Right lobe of liver (tissue), 6 donors: ENCODE results near the gene DDI2. TPM values are rescaled to one million over a fixed set of nuclear protein-coding genes. Genes with fewer than 3 reads are reported as not detected.
"Not testable (repeated sequence)": the region's sequence is repeated elsewhere in the genome, so short reads cannot be mapped to it uniquely, and the experiment has no call there.

ENCODE experiments used
- ATAC-seq, 4 donors: fragments of 200-7000 bp; cut with Tn5 transposase; one replicate each; pipeline ENCODE4 v1.9.1; 2020; ENCODE audit warnings: mild to moderate bottlenecking in 4 of 4, moderate library complexity in 4 of 4
- DNase-seq, 3 donors: peaks; one replicate each; pipeline ENCODE4 v3.0.0-alpha.2; 2020
- H3K27ac ChIP-seq, 3 donors: fragments of 200-600 bp; one replicate each; pipeline ENCODE4 v1.8.0; 2022
- H3K27me3 ChIP-seq, 2 donors: fragments of 200-600 bp; one replicate each; pipeline ENCODE4 v1.8.0; 2022
- H3K36me3 ChIP-seq, 4 donors: fragments of 200-600 bp; sonication (generic) in 1 of 4; one replicate each; pipeline versions ENCODE4 v1.5.1 to v1.8.0; 2017 to 2022; ENCODE audit warnings: control low read depth in 1 of 4
- H3K4me1 ChIP-seq, 4 donors: fragments of 200-600 bp; sonication (generic) in 1 of 4; one replicate each; pipeline versions ENCODE4 v1.5.1 to v1.8.0; 2017 to 2022; ENCODE audit warnings: control low read depth in 1 of 4
- H3K4me3 ChIP-seq, 3 donors: fragments of 200-600 bp; one replicate each; pipeline ENCODE4 v1.8.0; 2022
- H3K9me3 ChIP-seq, 4 donors: fragments of 200-600 bp; sonication (generic) in 1 of 4; one replicate each; pipeline versions ENCODE4 v1.5.1 to v1.8.0; 2017 to 2022; ENCODE audit warnings: control low read depth in 1 of 4
- CTCF ChIP-seq, 4 donors: fragments of 200-600 bp in 3 of 4; fragments of 450-650 bp in 1 of 4; IDR thresholded peaks; one replicate each; pipeline versions ENCODE4 v1.5.1 to v1.8.0; 2016 to 2022; ENCODE audit warnings: antibody characterized with exemption in 4 of 4, mild to moderate bottlenecking in 2 of 4
- POLR2A ChIP-seq: fragments of 450-650 bp; IDR thresholded peaks from one replicate; pipeline ENCODE4 v1.6.1; 2017; ENCODE audit warnings: antibody characterized with exemption, mild to moderate bottlenecking
- WGBS: methylation state at CpG from one replicate; pipeline ENCODE4 v1.1.6; 2018; ENCODE audit warnings: low coverage, low lambda C conversion rate; ENCODE audit not compliant: insufficient coverage; ENCODE audit errors: missing lambda C conversion rate; 5-methylcytosine and 5-hydroxymethylcytosine counted together
- intact Hi-C, 2 donors: fragments of 100-400 bp; cut with DNase I; formaldehyde crosslinking; loops; one replicate each; pipeline versions ENCODE4 v1.11.2 to v1.14.1; 2022
- total RNA-seq, 6 experiments: library from RNA; depleted of rRNA in 2 of 6; stranded (reverse); fragments of >200 nt in 2 of 6; fragmentation: NEBNext Ultra II Directional in 3 of 6; extraction: Animal tissue kit (Norgen Biotek cat#: 25700) in 3 of 6; gene quantifications; one replicate each; pipeline versions ENCODE4 v1.1.0 to v1.2.4, GENCODE V29; 2016 to 2023
- donor health status: DM: no; HTN: yes; CAD: no.
- donor health status: DM: no; HTN: no; CAD: no.
- donor health status: DM: no; HTN: no; CAD: no.
- donor health status: DM: no; HTN: yes; CAD: no.
- donor health status: DM: no; HTN: yes; CAD: no.

DDI2 gene
- total RNA-seq, 6 experiments from 2014 or later, result 24.9 to 70.0 (median 42.9) TPM

- ATAC-seq (no peak), DNase-seq (no peak)
- peaks cover 0 to 13% (median 0%) of the 10 kb centered on the region in 4 donors for H3K4me1 ChIP-seq
- H3K9me3 ChIP-seq, result no peaks in the 10 kb centered on the region
- H3K27ac ChIP-seq, result no peak overlapping the region
- 75% methylated on average over 4 of the region's 5 CpGs for WGBS
- H3K36me3 ChIP-seq, result no peaks in the 10 kb centered on the region
- H3K4me3 ChIP-seq, result no peak overlapping the region
- intact Hi-C loops, result loop anchor here (10.0 kb wide), 1 partner anchor 143 kb away; the partner anchor contains the start of gene SLC25A34 (in 2 of the 2)
- no peak for TF ChIP-seq CTCF (IDR thresholded peaks at IDR 0.05)
- no peak for TF ChIP-seq POLR2A
- no peaks in the 10 kb centered on the region for H3K27me3 ChIP-seq
These were observed 25.0 kb upstream of the DDI2 start for GRCh38 chr1:15592285-15592684.

- no peak for DNase-seq
- Histone ChIP-seq H3K4me1 (peaks cover 0 to 13% (median 0%) of the 10 kb centered on the region in 4 donors), H3K27ac (no peak overlapping the region), H3K27me3 (no peaks in the 10 kb centered on the region), H3K4me3 (no peak overlapping the region), H3K9me3 (no peaks in the 10 kb centered on the region), H3K36me3 (no peaks in the 10 kb centered on the region)
- peak in 1 of 4 donors; percentile 37 for ATAC-seq
- intact Hi-C loops, result loop anchor here (10.0 kb wide), 1 partner anchor 139 kb away; the partner anchor contains the start of gene SLC25A34 (in 2 of the 2)
- TF ChIP-seq POLR2A, result no peak
- no peak for TF ChIP-seq CTCF (IDR thresholded peaks at IDR 0.05)
- 73% methylated on average over 5 of the region's 5 CpGs for whole genome bisulfite sequencing
These were observed 21.2 kb upstream of the DDI2 start for GRCh38 chr1:15595809-15596617.

- H3K36me3 ChIP-seq, result no peaks in the 10 kb centered on the region
- TF ChIP-seq CTCF (IDR thresholded peaks at IDR 0.05), result no peak
- no peak for TF ChIP-seq POLR2A
- 39% methylated on average over 2 of the region's 2 CpGs for WGBS
- H3K4me1 ChIP-seq, result peaks cover 0 to 13% (median 0%) of the 10 kb centered on the region in 4 donors
- H3K27me3 ChIP-seq, result no peaks in the 10 kb centered on the region
- H3K27ac ChIP-seq, result no peak overlapping the region
- H3K4me3 ChIP-seq, result no peak overlapping the region
- ATAC-seq, result no peak
- DNase-seq, result no peak
- H3K9me3 ChIP-seq, result no peaks in the 10 kb centered on the region
- intact Hi-C loops, result loop anchor here (10.0 kb wide), 1 partner anchor 136 kb away; the partner anchor contains the start of gene SLC25A34 (in 2 of the 2)
These were observed 18.8 kb upstream of the DDI2 start for GRCh38 chr1:15598436-15598835.

GRCh38 chr1:15603050-15603965 is 13.9 kb upstream of the DDI2 start:
- Histone ChIP-seq H3K9me3 (no peaks in the 10 kb centered on the region), H3K27ac (peak overlapping the region; percentile 39 to 67 (median 49)), H3K4me3 (peak overlapping the region; percentile 75 to 83 (median 76)), H3K4me1 (peaks cover 0 to 24% (median 0%) of the 10 kb centered on the region in 4 donors), H3K36me3 (no peaks in the 10 kb centered on the region), H3K27me3 (no peaks in the 10 kb centered on the region)
- peak; percentile 94 to 95 (median 95) for ATAC-seq
- peak; percentile 98 to 99 (median 98) for DNase-seq
- intact Hi-C loops, result no loop called here
- WGBS, result 3% methylated on average over 26 of the region's 56 CpGs
- TF ChIP-seq CTCF (IDR thresholded peaks at IDR 0.05) (no peak), POLR2A (peak; percentile 46)

GRCh38 chr1:15603966-15604282 is 13.3 kb upstream of the DDI2 start:
- DNase-seq, intact Hi-C loops, ATAC-seq, H3K9me3 ChIP-seq, H3K36me3 ChIP-seq, H3K27me3 ChIP-seq: not testable (repeated sequence)
- Histone ChIP-seq H3K4me1 (peaks cover 0 to 24% (median 0%) of the 10 kb centered on the region in 4 donors), H3K4me3 (peak overlapping the region; percentile 75 to 83 (median 76)), H3K27ac (peak overlapping the region; percentile 29 to 67 (median 39))
- WGBS, result 43% methylated on average over 10 of the region's 13 CpGs

- H3K4me3 ChIP-seq, intact Hi-C loops, ATAC-seq, H3K27me3 ChIP-seq, H3K9me3 ChIP-seq, H3K36me3 ChIP-seq: not testable (repeated sequence)
- 88% methylated on average over 3 of the region's 21 CpGs for WGBS
- Histone ChIP-seq H3K27ac (peak overlapping the region in 1 of 3 donors; percentile 67), H3K4me1 (peaks cover 0 to 24% (median 0%) of the 10 kb centered on the region in 4 donors)
- DNase-seq, result peak in 2 of 3 donors; percentile 34 to 50
These were observed 12.9 kb upstream of the DDI2 start for GRCh38 chr1:15604400-15604799.
